HT1080 (cell line): ENCODE measurements around the gene VPS18. TPM values are rescaled to one million over a fixed set of nuclear protein-coding genes. Genes with fewer than 3 reads are reported as not detected.

Experiments
- DNase-seq: peaks from one replicate; pipeline ENCODE4 v3.0.0-alpha.2; 2015; ENCODE audit warnings: low read depth
- total RNA-seq: library from RNA; depleted of rRNA; stranded (reverse); fragments of >200 nt; shearing (Covaris generic); gene quantifications from 2 replicates; pipeline ENCODE4 v1.2.3, GENCODE V29; 2014

Gene VPS18
- total RNA-seq, 1 experiment from 2014 or later = 36.4 TPM

- DNase-seq = no peak
Observed at GRCh38 chr15:40900256-40901052, 6.2 kb downstream of the VPS18 start.

- no peak for DNase-seq
Observed at GRCh38 chr15:40901053-40901443, 6.8 kb downstream of the VPS18 start.

- DNase-seq = no peak
Observed at GRCh38 chr15:40902605-40903561, 8.6 kb downstream of the VPS18 start.

- no peak for DNase-seq
Observed at GRCh38 chr15:40904552-40905201, 10.4 kb downstream of the VPS18 start.

- peak; percentile 95 for DNase-seq
Observed at GRCh38 chr15:40906091-40906990, 12.1 kb downstream of the VPS18 start.

GRCh38 chr15:40906991-40907802, 12.9 kb downstream of the VPS18 start:
- DNase-seq = no peak

GRCh38 chr15:40908095-40908494, 13.8 kb downstream of the VPS18 start:
- no peak for DNase-seq

GRCh38 chr15:40909662-40910630, 15.7 kb downstream of the VPS18 start:
- no peak for DNase-seq

GRCh38 chr15:40911141-40911540, 16.9 kb downstream of the VPS18 start:
- no peak for DNase-seq

GRCh38 chr15:40911693-40912092, 17.4 kb downstream of the VPS18 start:
- no peak for DNase-seq

- DNase-seq = no peak
Observed at GRCh38 chr15:40912478-40912877, 18.2 kb downstream of the VPS18 start.

GRCh38 chr15:40914013-40914412, 19.8 kb downstream of the VPS18 start:
- DNase-seq = no peak

GRCh38 chr15:40914486-40914885, 20.2 kb downstream of the VPS18 start:
- DNase-seq = no peak

- DNase-seq = no peak
Observed at GRCh38 chr15:40915116-40915661, 20.9 kb downstream of the VPS18 start.

- DNase-seq = no peak
Observed at GRCh38 chr15:40915679-40916078, 21.4 kb downstream of the VPS18 start.

- DNase-seq = no peak
Observed at GRCh38 chr15:40917585-40917984, 23.3 kb downstream of the VPS18 start.

GRCh38 chr15:40918146-40918798, 24.0 kb downstream of the VPS18 start:
- DNase-seq = no peak
